ENCODE results near the gene CARS1.

DNA sequence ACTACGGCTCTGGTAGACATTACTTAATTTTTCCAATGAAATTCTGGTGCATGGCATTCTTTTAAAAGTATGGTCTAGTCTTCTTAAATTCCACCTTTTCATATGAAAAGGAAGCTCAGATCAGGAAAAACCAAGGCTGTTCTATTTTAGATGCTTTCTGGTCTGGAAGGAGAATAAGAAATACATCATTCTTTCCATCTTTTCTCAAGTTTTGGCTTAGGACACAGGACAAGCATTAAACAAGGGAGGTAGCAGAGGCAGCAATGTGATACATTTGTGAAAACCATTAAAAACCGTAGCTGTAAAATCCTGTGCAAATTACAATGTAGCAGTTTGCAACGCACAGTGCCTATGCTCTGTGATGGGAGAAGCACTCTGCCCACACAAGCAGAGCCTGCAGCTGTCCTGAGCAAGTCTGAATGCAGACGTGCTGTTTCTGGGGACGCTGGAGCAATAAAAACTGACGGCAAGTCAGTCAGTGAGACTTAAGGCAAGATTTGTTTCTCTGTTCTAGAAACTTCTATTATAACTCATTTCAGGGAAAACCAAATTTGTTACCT is 88.8 kb downstream of the CARS1 start:
- TF ChIP-seq YY1 (IDR thresholded peaks at IDR 0.05; ENCODE audit: insufficient read depth, insufficient read length) (no peak), ZNF274 (IDR thresholded peaks at IDR 0.05; ENCODE audit: low read depth, low read length) (no peak), SUZ12 (IDR thresholded peaks at IDR 0.05; ENCODE audit: extremely low read depth, insufficient read depth, insufficient read length) (no peak)

Data from NT2/D1 (cell line).